Right lobe of liver (tissue), 6 donors: ENCODE results near the gene CAPN2. TPM values are rescaled to one million over a fixed set of nuclear protein-coding genes. Genes with fewer than 3 reads are reported as not detected.

ENCODE experiments used
- ATAC-seq, 4 donors: fragments of 200-7000 bp; cut with Tn5 transposase; one replicate each; pipeline ENCODE4 v1.9.1; 2020; ENCODE audit warnings: mild to moderate bottlenecking in 4 of 4, moderate library complexity in 4 of 4
- DNase-seq, 3 donors: peaks; one replicate each; pipeline ENCODE4 v3.0.0-alpha.2; 2020
- H3K27ac ChIP-seq, 3 donors: fragments of 200-600 bp; one replicate each; pipeline ENCODE4 v1.8.0; 2022
- H3K27me3 ChIP-seq, 2 donors: fragments of 200-600 bp; one replicate each; pipeline ENCODE4 v1.8.0; 2022
- H3K36me3 ChIP-seq, 4 donors: fragments of 200-600 bp; sonication (generic) in 1 of 4; one replicate each; pipeline versions ENCODE4 v1.5.1 to v1.8.0; 2017 to 2022; ENCODE audit warnings: control low read depth in 1 of 4
- H3K4me1 ChIP-seq, 4 donors: fragments of 200-600 bp; sonication (generic) in 1 of 4; one replicate each; pipeline versions ENCODE4 v1.5.1 to v1.8.0; 2017 to 2022; ENCODE audit warnings: control low read depth in 1 of 4
- H3K4me3 ChIP-seq, 3 donors: fragments of 200-600 bp; one replicate each; pipeline ENCODE4 v1.8.0; 2022
- H3K9me3 ChIP-seq, 4 donors: fragments of 200-600 bp; sonication (generic) in 1 of 4; one replicate each; pipeline versions ENCODE4 v1.5.1 to v1.8.0; 2017 to 2022; ENCODE audit warnings: control low read depth in 1 of 4
- CTCF ChIP-seq, 4 donors: fragments of 200-600 bp in 3 of 4; fragments of 450-650 bp in 1 of 4; IDR thresholded peaks; one replicate each; pipeline versions ENCODE4 v1.5.1 to v1.8.0; 2016 to 2022; ENCODE audit warnings: antibody characterized with exemption in 4 of 4, mild to moderate bottlenecking in 2 of 4
- POLR2A ChIP-seq: fragments of 450-650 bp; IDR thresholded peaks from one replicate; pipeline ENCODE4 v1.6.1; 2017; ENCODE audit warnings: antibody characterized with exemption, mild to moderate bottlenecking
- WGBS: methylation state at CpG from one replicate; pipeline ENCODE4 v1.1.6; 2018; ENCODE audit warnings: low coverage, low lambda C conversion rate; ENCODE audit not compliant: insufficient coverage; ENCODE audit errors: missing lambda C conversion rate; 5-methylcytosine and 5-hydroxymethylcytosine counted together
- intact Hi-C, 2 donors: fragments of 100-400 bp; cut with DNase I; formaldehyde crosslinking; loops; one replicate each; pipeline versions ENCODE4 v1.11.2 to v1.14.1; 2022
- total RNA-seq, 6 experiments: library from RNA; depleted of rRNA in 2 of 6; stranded (reverse); fragments of >200 nt in 2 of 6; fragmentation: NEBNext Ultra II Directional in 3 of 6; extraction: Animal tissue kit (Norgen Biotek cat#: 25700) in 3 of 6; gene quantifications; one replicate each; pipeline versions ENCODE4 v1.1.0 to v1.2.4, GENCODE V29; 2016 to 2023
- donor health status: DM: no; HTN: yes; CAD: no.
- donor health status: DM: no; HTN: no; CAD: no.
- donor health status: DM: no; HTN: no; CAD: no.
- donor health status: DM: no; HTN: yes; CAD: no.
- donor health status: DM: no; HTN: yes; CAD: no.

Gene CAPN2
- total RNA-seq, 6 experiments from 2014 or later: 17.5 to 53.1 (median 33.1) TPM

- peaks cover 0 to 14% (median 3%) of the 10 kb centered on the region in 4 donors for H3K4me1 ChIP-seq
- peaks cover 0 to 21% (median 2%) of the 10 kb centered on the region in 4 donors for H3K36me3 ChIP-seq
- H3K4me3 ChIP-seq: no peak overlapping the region
- no peak overlapping the region for H3K27ac ChIP-seq
- no peaks in the 10 kb centered on the region for H3K27me3 ChIP-seq
- ATAC-seq (no peak), DNase-seq (no peak)
- no peaks in the 10 kb centered on the region for H3K9me3 ChIP-seq
- WGBS: 79% methylated on average over 2 of the region's 2 CpGs
- intact Hi-C loops: no loop called here
- no peak for TF ChIP-seq POLR2A
- TF ChIP-seq CTCF (IDR thresholded peaks at IDR 0.05): no peak
Measured at GRCh38 chr1:223810586-223810985, 98.2 kb downstream of the CAPN2 start.

- WGBS: 32% methylated on average over 3 of the region's 3 CpGs
- peak; percentile 64 to 82 (median 70) for ATAC-seq
- Histone ChIP-seq H3K27ac (no peak overlapping the region), H3K4me3 (no peak overlapping the region), H3K36me3 (peaks cover 0 to 19% (median 2%) of the 10 kb centered on the region in 4 donors), H3K9me3 (no peaks in the 10 kb centered on the region), H3K4me1 (peaks cover 0 to 24% (median 5%) of the 10 kb centered on the region in 4 donors), H3K27me3 (no peaks in the 10 kb centered on the region)
- intact Hi-C loops: no loop called here
- no peak for DNase-seq
- no peak for TF ChIP-seq POLR2A
- peak; percentile 49 to 61 (median 56) for TF ChIP-seq CTCF (IDR thresholded peaks at IDR 0.05)
Measured at GRCh38 chr1:223811634-223812101, 99.3 kb downstream of the CAPN2 start.

GRCh38 chr1:223813645-223814044, 101.3 kb downstream of the CAPN2 start:
- no peak overlapping the region for H3K27ac ChIP-seq
- peaks cover 0 to 15% (median 2%) of the 10 kb centered on the region in 4 donors for H3K36me3 ChIP-seq
- ATAC-seq (no peak), DNase-seq (no peak)
- intact Hi-C loops: no loop called here
- no peak overlapping the region for H3K4me3 ChIP-seq
- H3K4me1 ChIP-seq: peaks cover 0 to 24% (median 5%) of the 10 kb centered on the region in 4 donors
- TF ChIP-seq POLR2A (no peak), CTCF (IDR thresholded peaks at IDR 0.05) (no peak)
- no peaks in the 10 kb centered on the region for H3K27me3 ChIP-seq
- H3K9me3 ChIP-seq: no peaks in the 10 kb centered on the region

GRCh38 chr1:223815020-223815853, 102.9 kb downstream of the CAPN2 start:
- ATAC-seq (peak; percentile 58 to 83 (median 72)), DNase-seq (no peak)
- H3K27me3 ChIP-seq: no peaks in the 10 kb centered on the region
- WGBS: 39% methylated on average over 4 of the region's 4 CpGs
- peaks cover 0 to 24% (median 5%) of the 10 kb centered on the region in 4 donors for H3K4me1 ChIP-seq
- intact Hi-C loops: no loop called here
- H3K4me3 ChIP-seq: no peak overlapping the region
- no peaks in the 10 kb centered on the region for H3K9me3 ChIP-seq
- no peak for TF ChIP-seq CTCF (IDR thresholded peaks at IDR 0.05)
- no peak for TF ChIP-seq POLR2A
- H3K36me3 ChIP-seq: peaks cover 0 to 15% (median 0%) of the 10 kb centered on the region in 4 donors
- H3K27ac ChIP-seq: peak overlapping the region in 2 of 3 donors; percentile 17 to 75
